CD4-positive, alpha-beta T cell treated with Interleukin-4 for 1 hour (primary cell): ENCODE data around the gene ATP5F1A.
A peak's percentile ranks its signal among the peaks of the same experiment; 100 is the strongest.
"Not testable (repeated sequence)": the region's sequence is repeated elsewhere in the genome, so short reads cannot be mapped to it uniquely, and the experiment has no call there.

Experiments
- DNase-seq, 2 donors: peaks; one replicate each; pipeline ENCODE4 v3.0.0-alpha.2; 2020 to 2022

ATP5F1A gene

GRCh38 chr18:46072959-46073358, 25.1 kb downstream of the ATP5F1A start:
- DNase-seq: no peak

- no peak for DNase-seq
Measured at GRCh38 chr18:46072376-46072867, 25.7 kb downstream of the ATP5F1A start.

GRCh38 chr18:46071653-46072375, 26.3 kb downstream of the ATP5F1A start, which contains the start of gene PSTPIP2:
Gene PSTPIP2, minus strand, starts transcription at chr18:46072260. Its CDS starts 72 bp downstream, at chr18:46072188.
- peak; percentile 67 to 68 for DNase-seq

DNA sequence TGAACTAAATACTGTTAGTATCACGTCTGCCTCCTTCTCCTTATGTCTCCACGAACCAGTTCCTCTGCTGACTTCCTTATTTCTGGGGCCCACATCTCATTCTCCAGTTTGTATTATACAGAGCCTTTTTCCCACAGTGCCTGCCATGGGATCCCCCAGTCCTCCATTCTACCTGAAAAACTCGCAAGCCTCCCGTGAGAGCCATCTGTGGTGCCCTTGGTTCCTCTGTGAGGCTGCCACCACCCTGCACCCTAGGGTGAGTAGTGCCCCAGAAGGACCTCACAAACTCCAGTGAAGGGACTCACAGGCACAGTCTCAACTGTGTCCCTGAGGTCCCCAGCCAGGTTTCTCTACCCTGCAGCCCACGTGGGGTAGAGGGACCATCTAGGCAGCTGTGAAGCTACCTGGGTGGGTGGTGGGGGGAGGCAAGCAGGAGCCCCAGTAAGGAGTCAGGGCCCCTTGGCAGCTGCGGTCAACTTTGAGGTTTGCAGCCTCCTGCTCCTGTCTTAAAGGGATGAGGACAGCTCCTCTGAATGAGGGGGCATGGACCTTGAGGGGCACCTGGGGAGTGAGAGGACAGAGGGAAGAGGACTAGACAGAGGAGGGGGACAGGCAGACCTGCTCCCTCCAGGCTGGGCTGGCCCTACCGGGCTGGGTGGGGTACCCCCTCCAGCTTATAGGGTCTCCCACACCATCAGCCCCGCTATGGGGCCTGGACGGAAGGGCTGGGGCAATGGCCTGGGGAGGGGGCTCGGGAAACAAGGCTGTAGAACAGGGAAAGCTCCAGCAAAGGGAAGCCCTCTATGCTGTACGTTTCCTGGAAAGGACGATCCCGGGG, 27.1 kb downstream of the ATP5F1A start:
- DNase-seq: peak; percentile 13 to 23

DNA sequence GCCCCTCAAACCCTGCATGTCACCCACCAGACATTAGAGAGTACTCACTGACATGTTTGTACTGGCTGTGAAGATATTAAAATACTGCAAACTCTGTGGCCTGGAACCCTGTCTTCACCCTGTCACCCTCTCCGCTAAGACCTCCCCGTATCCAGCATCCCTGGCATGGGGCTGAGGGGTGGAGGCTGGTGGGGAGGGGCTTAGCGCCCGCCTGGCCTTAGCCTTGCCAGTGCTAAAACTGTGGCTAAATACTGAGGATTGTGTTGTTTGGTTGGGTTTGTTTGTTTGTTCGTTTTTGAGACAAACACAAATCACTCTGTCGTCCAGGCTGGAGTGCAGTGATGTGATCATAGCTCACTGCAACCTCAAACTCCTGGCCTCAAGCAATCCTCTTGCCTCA, 27.9 kb downstream of the ATP5F1A start:
- no peak for DNase-seq

GRCh38 chr18:46069524-46069923, 28.6 kb downstream of the ATP5F1A start:
- DNase-seq: no peak

GRCh38 chr18:46068763-46069162, 29.3 kb downstream of the ATP5F1A start:
- no peak for DNase-seq

DNA sequence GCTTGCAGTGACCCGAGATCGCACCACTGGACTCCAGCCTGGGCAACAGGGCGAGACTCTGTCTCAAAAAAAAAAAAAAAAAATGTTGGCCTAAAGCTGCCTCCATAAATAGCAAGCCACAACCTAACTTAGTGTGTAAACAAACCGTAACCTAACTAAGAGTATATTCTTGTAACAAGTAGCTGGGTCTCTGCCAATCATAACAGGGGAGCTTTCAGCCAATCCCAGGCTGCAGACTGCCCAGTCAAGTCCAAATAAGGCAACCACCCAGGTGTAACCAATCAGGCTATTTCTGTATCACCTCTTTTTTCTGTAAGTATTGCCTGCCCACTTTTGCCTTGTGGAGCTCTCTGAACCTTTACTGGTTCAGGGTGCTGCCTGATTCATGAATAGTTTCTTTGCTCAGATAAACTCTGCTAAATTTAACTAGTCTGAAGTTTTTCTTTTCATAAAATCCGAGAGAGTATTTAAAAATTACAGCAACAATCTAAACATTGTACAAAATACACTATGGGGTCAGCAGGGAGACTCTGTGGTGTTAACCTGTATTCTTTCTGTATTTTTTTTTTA, 30.6 kb downstream of the ATP5F1A start:
- DNase-seq: no peak

DNA sequence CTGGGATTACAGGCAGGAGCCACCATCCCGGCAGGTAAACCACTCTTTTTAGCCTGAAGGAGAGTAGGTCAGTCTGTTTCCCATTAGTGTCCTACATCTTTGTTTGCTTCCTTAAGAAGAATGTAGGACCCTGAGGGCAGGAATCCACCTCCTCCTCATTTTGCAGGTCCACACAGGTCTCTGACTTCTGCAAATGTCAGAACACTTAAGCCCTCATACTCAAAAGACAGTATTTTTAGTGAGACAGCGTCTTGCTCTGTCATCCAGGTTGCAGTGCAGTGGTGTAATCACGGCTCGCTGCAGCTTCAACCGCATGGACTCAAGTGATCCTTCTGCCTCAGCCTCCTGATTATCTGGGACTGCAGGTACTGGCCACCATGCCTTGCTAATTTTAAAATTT, 35.3 kb downstream of the ATP5F1A start:
- DNase-seq: no peak

- DNase-seq: no peak
Measured at GRCh38 chr18:46061796-46062195, 36.3 kb downstream of the ATP5F1A start.

- no peak for DNase-seq
Measured at GRCh38 chr18:46061387-46061786, 36.7 kb downstream of the ATP5F1A start.

GRCh38 chr18:46060359-46060841, 37.7 kb downstream of the ATP5F1A start:
- DNase-seq: no peak

DNA sequence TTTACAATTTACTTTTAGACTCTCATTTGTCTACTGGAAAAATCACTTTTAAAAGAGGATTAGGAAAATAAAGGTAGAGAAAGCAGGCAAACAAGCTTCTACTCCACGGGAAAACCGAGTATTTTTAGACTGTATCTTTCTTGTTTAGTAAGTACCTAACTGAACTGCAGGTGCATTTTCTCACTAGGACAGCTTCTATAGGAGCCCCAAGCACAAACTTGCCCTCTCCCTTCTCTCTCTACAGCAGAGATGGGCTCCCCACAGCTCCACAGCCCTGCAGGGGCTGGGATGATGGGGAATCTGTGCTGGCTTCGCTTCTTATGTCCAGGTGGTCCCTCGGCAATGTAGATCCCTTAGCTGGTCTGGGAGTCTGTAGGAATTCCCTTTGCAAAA, 42.3 kb downstream of the ATP5F1A start:
- DNase-seq: no peak

DNA sequence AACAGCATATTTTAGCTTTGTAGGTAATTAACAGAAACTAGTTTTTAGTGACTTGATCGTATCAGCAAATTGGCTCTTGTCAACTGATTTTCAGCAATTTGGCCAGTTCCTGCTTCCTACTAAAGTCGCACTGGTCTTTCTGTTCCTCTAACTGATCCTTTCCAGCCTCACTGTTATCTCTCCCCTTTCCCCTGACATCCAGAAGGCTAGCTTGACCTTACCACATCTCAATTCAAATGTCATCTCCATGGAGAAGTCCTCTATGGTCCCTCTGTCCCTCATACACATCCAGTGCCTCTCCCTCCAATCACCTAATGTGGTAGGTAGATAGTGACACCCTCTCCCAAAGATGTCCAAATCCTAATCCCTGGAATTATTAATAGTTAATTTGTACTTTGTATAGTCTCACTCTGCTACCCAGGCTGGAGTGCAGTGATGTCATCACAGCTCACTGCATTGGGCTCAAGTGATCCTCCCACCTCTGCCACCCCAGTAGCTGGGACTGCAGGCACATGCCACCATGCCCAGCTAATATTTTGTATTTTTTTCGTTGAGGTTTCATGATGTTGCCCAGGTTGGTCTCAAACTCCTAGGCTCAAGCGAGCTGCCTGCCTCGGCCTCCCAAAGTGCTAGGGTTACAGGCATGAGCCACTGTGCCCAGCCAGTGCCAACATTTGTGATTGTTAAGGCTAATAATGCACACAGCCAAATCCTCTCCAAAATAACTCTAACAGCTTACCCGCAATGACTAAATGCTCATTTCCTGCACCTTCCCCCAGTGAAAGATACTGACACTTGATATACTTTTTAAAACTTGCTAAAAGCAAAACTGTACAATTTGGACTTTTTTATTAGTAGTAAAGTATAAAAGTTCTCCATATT, 42.9 kb downstream of the ATP5F1A start:
- peak in 1 of 2 donors; percentile 35 for DNase-seq

- DNase-seq: no peak
Measured at GRCh38 chr18:46053368-46054095, 44.6 kb downstream of the ATP5F1A start.

GRCh38 chr18:46051731-46052461, 46.2 kb downstream of the ATP5F1A start:
- no peak for DNase-seq

DNA sequence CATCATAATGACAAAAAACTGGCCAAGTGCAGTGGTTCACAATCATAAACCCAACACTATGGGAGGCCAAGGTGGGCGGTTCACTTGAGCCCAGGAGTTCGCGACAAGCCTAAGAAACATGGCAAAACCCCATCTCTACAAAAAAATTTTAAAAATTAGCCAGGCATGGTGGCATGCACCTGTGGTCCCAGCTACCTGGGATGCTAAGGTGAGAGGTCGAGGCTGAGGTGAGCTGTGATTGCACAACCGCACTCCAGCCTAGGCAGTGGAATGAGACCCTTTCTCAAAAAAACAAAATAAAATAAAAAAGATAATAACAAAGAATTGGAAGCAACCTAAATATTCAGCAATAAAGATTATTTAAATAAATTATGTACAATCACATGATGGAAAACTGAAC, 47.8 kb downstream of the ATP5F1A start:
- no peak for DNase-seq

- no peak for DNase-seq
Measured at GRCh38 chr18:46048641-46049040, 49.5 kb downstream of the ATP5F1A start.

- not testable (repeated sequence) for DNase-seq
Measured at GRCh38 chr18:46047369-46047768, 50.7 kb downstream of the ATP5F1A start.

DNA sequence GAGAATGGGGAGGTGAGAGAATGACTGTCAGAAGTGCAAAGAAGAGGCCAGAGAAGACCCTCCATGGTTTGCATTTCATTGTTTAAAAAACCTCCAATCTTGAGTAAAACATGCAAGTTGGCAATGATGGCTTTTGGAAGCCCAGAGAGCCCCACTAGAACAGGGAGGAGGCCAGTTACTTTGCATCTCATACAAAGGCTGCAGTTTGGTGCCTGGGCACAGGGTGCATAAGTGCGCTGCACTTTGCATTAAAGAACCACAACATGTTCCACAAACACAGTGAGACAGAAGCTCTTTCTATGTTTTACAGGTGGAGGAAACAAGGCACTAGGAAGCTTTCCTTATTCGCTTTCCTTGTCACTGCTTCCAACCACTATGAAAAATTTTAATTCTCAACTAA, 51.4 kb downstream of the ATP5F1A start:
- DNase-seq: no peak

- DNase-seq: no peak
Measured at GRCh38 chr18:46046126-46046525, 52.0 kb downstream of the ATP5F1A start.
